Measurements from ENCODE around the gene VPS26B. TPM values are rescaled to one million over a fixed set of nuclear protein-coding genes. Genes with fewer than 3 reads are reported as not detected.
"Not testable (repeated sequence)": the region's sequence is repeated elsewhere in the genome, so short reads cannot be mapped to it uniquely, and the experiment has no call there.

Gene VPS26B
- total RNA-seq, 1 donor from 2014 or later: 46.6 TPM

GRCh38 chr11:134253188-134253993 is 28.9 kb downstream of the VPS26B start, which contains the start of the genes ACAD8 and THYN1:
TSS of gene ACAD8 (plus strand) at chr11:134253568. CDS start at chr11:134253601, 33 bp downstream.
TSS of gene THYN1 (minus strand) at chr11:134253352. CDS start at chr11:134252882, 470 bp downstream.
- Histone ChIP-seq H3K4me1 (ENCODE audit: insufficient read depth, low read length) (peaks cover 10% of the 10 kb centered on the region), H3K9ac (ENCODE audit: low read length) (peak within 1 kb of the TSS; percentile 81), H3K4me2 (ENCODE audit: low read length) (peak within 1 kb of the TSS; percentile 98), H3K4me3 (ENCODE audit: insufficient read depth, low read depth, low read length) (peak within 1 kb of the TSS; percentile 95), H3K79me2 (ENCODE audit: insufficient read depth, low read length) (peaks cover 25% of the 10 kb centered on the region), H3K36me3 (ENCODE audit: insufficient read depth, low read length) (peaks cover 10% of the 10 kb centered on the region), H3K27me3 (ENCODE audit: insufficient read depth, low read length) (no peaks in the 10 kb centered on the region), H3K27ac (ENCODE audit: low read depth, low read length) (peak within 1 kb of the TSS; percentile 41), H2AFZ (ENCODE audit: low read depth, low read length) (peak within 1 kb of the TSS; percentile 93), H4K20me1 (ENCODE audit: insufficient read depth, low read length) (peaks cover 16% of the 10 kb centered on the region), H3K9me3 (ENCODE audit: insufficient read depth, low read depth, low read length) (no peaks in the 10 kb centered on the region)
- H3K9me3 Mint-ChIP-seq (ENCODE audit: unreplicated experiment): no peaks in the 10 kb centered on the region
- H3K4me1 Mint-ChIP-seq (ENCODE audit: low read depth, unreplicated experiment): peaks cover 4% of the 10 kb centered on the region
- H3K27ac Mint-ChIP-seq (ENCODE audit: unreplicated experiment): peak within 1 kb of the TSS; percentile 70
- TF ChIP-seq, protein P1, sequence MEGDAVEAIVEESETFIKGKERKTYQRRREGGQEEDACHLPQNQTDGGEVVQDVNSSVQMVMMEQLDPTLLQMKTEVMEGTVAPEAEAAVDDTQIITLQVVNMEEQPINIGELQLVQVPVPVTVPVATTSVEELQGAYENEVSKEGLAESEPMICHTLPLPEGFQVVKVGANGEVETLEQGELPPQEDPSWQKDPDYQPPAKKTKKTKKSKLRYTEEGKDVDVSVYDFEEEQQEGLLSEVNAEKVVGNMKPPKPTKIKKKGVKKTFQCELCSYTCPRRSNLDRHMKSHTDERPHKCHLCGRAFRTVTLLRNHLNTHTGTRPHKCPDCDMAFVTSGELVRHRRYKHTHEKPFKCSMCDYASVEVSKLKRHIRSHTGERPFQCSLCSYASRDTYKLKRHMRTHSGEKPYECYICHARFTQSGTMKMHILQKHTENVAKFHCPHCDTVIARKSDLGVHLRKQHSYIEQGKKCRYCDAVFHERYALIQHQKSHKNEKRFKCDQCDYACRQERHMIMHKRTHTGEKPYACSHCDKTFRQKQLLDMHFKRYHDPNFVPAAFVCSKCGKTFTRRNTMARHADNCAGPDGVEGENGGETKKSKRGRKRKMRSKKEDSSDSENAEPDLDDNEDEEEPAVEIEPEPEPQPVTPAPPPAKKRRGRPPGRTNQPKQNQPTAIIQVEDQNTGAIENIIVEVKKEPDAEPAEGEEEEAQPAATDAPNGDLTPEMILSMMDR (IDR thresholded peaks at IDR 0.05; ENCODE audit: insufficient read depth, low read depth, low read length): no peak
- TF ChIP-seq EZH2 (IDR thresholded peaks at IDR 0.05; ENCODE audit: insufficient read depth, low read length): no peak
- peak within 1 kb of the TSS; percentile 98 for H3K4me3 Mint-ChIP-seq (ENCODE audit: unreplicated experiment)
- H3K36me3 Mint-ChIP-seq (ENCODE audit: low read depth, unreplicated experiment): peaks cover 2% of the 10 kb centered on the region
- FAIRE-seq: no peak
- no peaks in the 10 kb centered on the region for H3K27me3 Mint-ChIP-seq (ENCODE audit: low read depth, unreplicated experiment)
- DNase-seq (ENCODE audit: low read depth): peak; percentile 88

DNA sequence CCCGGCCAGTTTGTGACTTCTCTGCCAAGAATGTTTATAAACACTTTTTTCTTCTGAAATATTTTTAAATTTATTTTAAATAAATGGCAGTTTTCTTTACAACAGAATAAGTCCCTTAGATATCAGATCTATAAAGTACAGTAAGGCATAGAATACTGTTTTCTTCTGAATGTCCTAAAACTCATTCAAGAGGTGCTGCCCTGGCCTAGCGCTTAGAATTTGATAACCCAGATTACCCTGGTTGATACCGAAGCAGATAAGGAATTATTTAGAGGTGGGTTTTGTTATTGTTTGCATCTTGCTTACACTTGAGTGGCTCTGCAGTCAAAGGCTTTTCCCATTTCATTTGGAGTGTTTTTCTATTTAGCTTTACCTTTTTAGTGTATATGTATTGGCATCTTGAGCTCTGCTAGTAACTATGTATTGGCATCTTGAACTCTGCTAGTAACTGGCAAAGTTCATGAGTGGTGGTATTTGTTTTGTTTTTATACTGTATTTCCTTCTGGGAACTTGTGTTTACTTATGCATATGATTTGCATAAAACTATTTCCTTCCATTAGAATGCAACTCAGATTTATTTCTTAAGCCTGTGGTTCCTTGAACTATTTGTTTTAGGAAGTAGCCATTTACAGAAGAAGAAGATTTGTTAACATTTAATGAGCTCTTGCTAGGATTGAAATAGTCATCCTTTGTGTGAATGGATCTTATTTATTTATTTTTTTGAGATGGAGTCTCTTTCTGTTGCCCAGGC is 30.1 kb downstream of the VPS26B start:
- Histone ChIP-seq H4K20me1 (ENCODE audit: insufficient read depth, low read length) (peaks cover 16% of the 10 kb centered on the region), H3K79me2 (ENCODE audit: insufficient read depth, low read length) (peaks cover 25% of the 10 kb centered on the region), H2AFZ (ENCODE audit: low read depth, low read length) (no peak overlapping the region), H3K4me3 (ENCODE audit: insufficient read depth, low read depth, low read length) (peak overlapping the region; percentile 60), H3K9ac (ENCODE audit: low read length) (peak overlapping the region; percentile 75), H3K27me3 (ENCODE audit: insufficient read depth, low read length) (no peaks in the 10 kb centered on the region), H3K4me1 (ENCODE audit: insufficient read depth, low read length) (peaks cover 10% of the 10 kb centered on the region), H3K9me3 (ENCODE audit: insufficient read depth, low read depth, low read length) (no peaks in the 10 kb centered on the region), H3K4me2 (ENCODE audit: low read length) (peak overlapping the region; percentile 98), H3K36me3 (ENCODE audit: insufficient read depth, low read length) (peaks cover 13% of the 10 kb centered on the region), H3K27ac (ENCODE audit: low read depth, low read length) (no peak overlapping the region)
- TF ChIP-seq, protein P1 (IDR thresholded peaks at IDR 0.05; ENCODE audit: insufficient read depth, low read depth, low read length): no peak
- TF ChIP-seq EZH2 (IDR thresholded peaks at IDR 0.05; ENCODE audit: insufficient read depth, low read length): no peak
- H3K27ac Mint-ChIP-seq (ENCODE audit: unreplicated experiment): no peak overlapping the region
- H3K4me1 Mint-ChIP-seq (ENCODE audit: low read depth, unreplicated experiment): peaks cover 4% of the 10 kb centered on the region
- no peaks in the 10 kb centered on the region for H3K9me3 Mint-ChIP-seq (ENCODE audit: unreplicated experiment)
- H3K36me3 Mint-ChIP-seq (ENCODE audit: low read depth, unreplicated experiment): peaks cover 12% of the 10 kb centered on the region
- DNase-seq (ENCODE audit: low read depth): no peak
- FAIRE-seq: no peak
- H3K4me3 Mint-ChIP-seq (ENCODE audit: unreplicated experiment): peak overlapping the region; percentile 98
- no peaks in the 10 kb centered on the region for H3K27me3 Mint-ChIP-seq (ENCODE audit: low read depth, unreplicated experiment)

GRCh38 chr11:134255184-134255561 is 30.7 kb downstream of the VPS26B start:
- not testable (repeated sequence) for H3K4me3 ChIP-seq (ENCODE audit: insufficient read depth, low read depth, low read length); H3K4me1 Mint-ChIP-seq (ENCODE audit: low read depth, unreplicated experiment); H3K9me3 Mint-ChIP-seq (ENCODE audit: unreplicated experiment); H2AFZ ChIP-seq (ENCODE audit: low read depth, low read length); H3K9ac ChIP-seq (ENCODE audit: low read length); H3K27ac Mint-ChIP-seq (ENCODE audit: unreplicated experiment); H3K27ac ChIP-seq (ENCODE audit: low read depth, low read length); H3K27me3 Mint-ChIP-seq (ENCODE audit: low read depth, unreplicated experiment); H3K4me2 ChIP-seq (ENCODE audit: low read length); DNase-seq (ENCODE audit: low read depth); H3K27me3 ChIP-seq (ENCODE audit: insufficient read depth, low read length); FAIRE-seq; H3K9me3 ChIP-seq (ENCODE audit: insufficient read depth, low read depth, low read length)
- Mint-ChIP-seq H3K4me3 (ENCODE audit: unreplicated experiment) (peak overlapping the region; percentile 62), H3K36me3 (ENCODE audit: low read depth, unreplicated experiment) (peaks cover 17% of the 10 kb centered on the region)
- Histone ChIP-seq H4K20me1 (ENCODE audit: insufficient read depth, low read length) (peaks cover 16% of the 10 kb centered on the region), H3K4me1 (ENCODE audit: insufficient read depth, low read length) (peaks cover 10% of the 10 kb centered on the region), H3K79me2 (ENCODE audit: insufficient read depth, low read length) (peaks cover 25% of the 10 kb centered on the region), H3K36me3 (ENCODE audit: insufficient read depth, low read length) (peaks cover 14% of the 10 kb centered on the region)
